Adrenal gland (tissue), 12 donors: ENCODE results near the gene TAS1R1. TPM values are rescaled to one million over a fixed set of nuclear protein-coding genes. Genes with fewer than 3 reads are reported as not detected.
A peak's percentile ranks its signal among the peaks of the same experiment; 100 is the strongest.

ENCODE experiments used
- DNase-seq, 7 donors: peaks; one replicate each; pipeline ENCODE4 v3.0.0-alpha.2; 2019 to 2020
- H3K27ac ChIP-seq, 5 donors: fragments of 200-600 bp; sonication (generic) in 4 of 5; 1 replicate in 3 of 5; 2 replicates in 2 of 5; pipeline versions ENCODE4 v1.5.1 to v1.8.0; 2016 to 2020; ENCODE audit warnings: mild to moderate bottlenecking in 1 of 5
- H3K27me3 ChIP-seq: fragments of 200-600 bp; 2 replicates; pipeline ENCODE4 v1.8.0; 2021
- H3K36me3 ChIP-seq, 2 donors: fragments of 200-600 bp; replicated peaks in 1 of 2; 1 replicate in 1 of 2; 2 replicates in 1 of 2; pipeline versions ENCODE4 v1.5.1 to v1.8.0; 2018 to 2022
- H3K4me1 ChIP-seq, 2 donors: fragments of 200-600 bp; replicated peaks in 1 of 2; 1 replicate in 1 of 2; 2 replicates in 1 of 2; pipeline versions ENCODE4 v1.5.1 to v1.8.0; 2018 to 2021
- H3K4me3 ChIP-seq, 4 donors: fragments of 200-600 bp; sonication (generic) in 3 of 4; one replicate each; pipeline ENCODE4 v1.5.1; 2016 to 2018
- H3K9me3 ChIP-seq, 3 donors: fragments of 200-600 bp; sonication (generic) in 1 of 3; replicated peaks in 1 of 3; 1 replicate in 2 of 3; 2 replicates in 1 of 3; pipeline versions ENCODE4 v1.5.1 to v1.8.0; 2016 to 2021
- POLR2A ChIP-seq, 2 donors: fragments of 450-650 bp; IDR thresholded peaks; one replicate each; pipeline ENCODE4 v1.6.1; 2017; ENCODE audit warnings: antibody characterized with exemption in 2 of 2, mild to moderate bottlenecking in 2 of 2, moderate library complexity in 1 of 2
- WGBS, 4 donors: extraction: QIAGEN DNeasy Blood & Tissue Kit in 2 of 4; methylation state at CpG; one replicate each; pipeline versions ENCODE4 v1.1.5 to v1.1.7; 2013 to 2017; 5-methylcytosine and 5-hydroxymethylcytosine counted together
- intact Hi-C, 2 donors: fragments of 100-400 bp; cut with DNase I; formaldehyde crosslinking; loops; one replicate each; pipeline versions ENCODE4 v1.14.1 to v1.15.0; 2022 to 2023
- polyA plus RNA-seq, 3 donors: library from polyadenylated mRNA; stranded (reverse); fragments of 200-250 nt in 2 of 3; fragments of 350-450 nt in 1 of 3; fragmentation: Illumina TruSeq in 1 of 3; extraction: RNeasy Lipid Tissue Mini Kit (QIAGEN cat#74804) in 1 of 3; gene quantifications; one replicate each; pipeline ENCODE4 v1.2.3, GENCODE V29; 2013 to 2014
- total RNA-seq, 9 donors: library from RNA; depleted of rRNA in 4 of 9; stranded (reverse); fragments of >200 nt in 4 of 9; fragments of 120-200 nt in 1 of 9; fragmentation: NEBNext Ultra II Directional in 1 of 9; extraction: Animal tissue kit (Norgen Biotek cat#: 25700) in 1 of 9; gene quantifications; one replicate each; pipeline versions ENCODE4 v1.1.0 to v1.2.4, GENCODE V29; 2013 to 2023
- TF ChIP-seq, protein P1 (sequence below), 6 experiments: fragments of 450-650 bp in 4 of 6; fragments of 200-600 bp in 2 of 6; sonication (generic) in 1 of 6; IDR thresholded peaks; 1 replicate in 5 of 6; 2 replicates in 1 of 6; pipeline versions ENCODE4 v1.5.1 to v1.8.0; 2016 to 2021; ENCODE audit warnings: antibody characterized with exemption in 6 of 6, mild to moderate bottlenecking in 2 of 6, moderate library complexity in 1 of 6
- donor health status: healthy with polysubstance abuse.
- donor health status: Bipolar disorder and iron deficiency.
- donor health status: DM: yes; HTN: yes; CAD: no.
- donor health status: DM: no; HTN: no; CAD: no.
- donor health status: DM: no; HTN: no; CAD: no.
- donor health status: DM: yes; HTN: yes; CAD: no.

TAS1R1 gene
- total and polyA plus RNA-seq, 12 donors = 0.11 to 0.83 (median 0.40) TPM; not detected in 5

DNA sequence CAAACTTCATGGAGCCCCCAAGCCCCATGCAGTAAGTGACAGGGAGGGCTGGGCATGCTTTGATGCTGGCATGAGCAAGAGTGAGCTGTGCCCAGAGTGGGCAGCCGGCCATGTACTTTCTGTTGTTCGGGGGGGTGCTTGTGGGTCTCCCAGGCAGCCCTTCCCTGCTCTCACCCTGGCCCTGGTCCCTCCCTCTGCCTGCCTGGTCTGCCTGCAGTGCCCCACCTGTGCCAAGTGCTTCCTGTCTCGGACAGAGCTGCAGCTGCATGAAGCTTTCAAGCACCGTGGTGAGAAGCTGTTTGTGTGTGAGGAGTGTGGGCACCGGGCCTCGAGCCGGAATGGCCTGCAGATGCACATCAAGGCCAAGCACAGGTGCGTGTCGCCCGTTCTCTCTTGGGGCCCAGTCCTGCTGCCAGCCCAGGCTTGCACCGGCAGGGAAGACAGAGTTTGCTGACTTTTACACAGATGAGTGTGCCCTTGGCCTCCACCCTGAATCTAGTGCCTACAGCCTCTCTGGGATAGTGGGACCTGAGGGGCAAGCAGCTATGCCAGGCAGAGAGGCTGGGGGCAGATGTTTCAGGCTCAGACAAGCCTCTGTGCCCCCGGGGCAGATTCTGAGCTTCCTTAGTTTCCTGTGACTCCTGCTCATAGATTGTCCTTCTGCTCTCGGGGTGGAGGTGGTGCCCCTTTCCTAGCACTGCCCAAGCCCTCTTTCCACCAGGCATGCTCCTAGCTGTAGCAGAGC lies 32.3 kb downstream of the TAS1R1 start:
- TF ChIP-seq POLR2A (IDR thresholded peaks at IDR 0.05) = peak in 1 of 2 donors; percentile 18
- TF ChIP-seq, protein P1, sequence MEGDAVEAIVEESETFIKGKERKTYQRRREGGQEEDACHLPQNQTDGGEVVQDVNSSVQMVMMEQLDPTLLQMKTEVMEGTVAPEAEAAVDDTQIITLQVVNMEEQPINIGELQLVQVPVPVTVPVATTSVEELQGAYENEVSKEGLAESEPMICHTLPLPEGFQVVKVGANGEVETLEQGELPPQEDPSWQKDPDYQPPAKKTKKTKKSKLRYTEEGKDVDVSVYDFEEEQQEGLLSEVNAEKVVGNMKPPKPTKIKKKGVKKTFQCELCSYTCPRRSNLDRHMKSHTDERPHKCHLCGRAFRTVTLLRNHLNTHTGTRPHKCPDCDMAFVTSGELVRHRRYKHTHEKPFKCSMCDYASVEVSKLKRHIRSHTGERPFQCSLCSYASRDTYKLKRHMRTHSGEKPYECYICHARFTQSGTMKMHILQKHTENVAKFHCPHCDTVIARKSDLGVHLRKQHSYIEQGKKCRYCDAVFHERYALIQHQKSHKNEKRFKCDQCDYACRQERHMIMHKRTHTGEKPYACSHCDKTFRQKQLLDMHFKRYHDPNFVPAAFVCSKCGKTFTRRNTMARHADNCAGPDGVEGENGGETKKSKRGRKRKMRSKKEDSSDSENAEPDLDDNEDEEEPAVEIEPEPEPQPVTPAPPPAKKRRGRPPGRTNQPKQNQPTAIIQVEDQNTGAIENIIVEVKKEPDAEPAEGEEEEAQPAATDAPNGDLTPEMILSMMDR (IDR thresholded peaks at IDR 0.05) = no peak
- DNase-seq = peak; percentile 66 to 84 (median 77)
- WGBS, 4 donors = 33 to 55% (median 36%) methylated on average over 8 to 13 of the region's 13 CpGs
- Histone ChIP-seq H3K4me1 (peaks cover 12 to 38% of the 10 kb centered on the region in 2 donors), H3K27me3 (no peaks in the 10 kb centered on the region), H3K9me3 (no peaks in the 10 kb centered on the region), H3K36me3 (peaks cover 0 to 40% of the 10 kb centered on the region in 2 donors), H3K4me3 (no peak overlapping the region), H3K27ac (peak overlapping the region in 4 of 5 donors; percentile 20 to 47 (median 42))
- intact Hi-C loops = no loop called here

- TF ChIP-seq, protein P1 (IDR thresholded peaks at IDR 0.05) = no peak
- TF ChIP-seq POLR2A (IDR thresholded peaks at IDR 0.05) = no peak
- peaks cover 0 to 49% of the 10 kb centered on the region in 2 donors for H3K36me3 ChIP-seq
- peak in 4 of 7 donors; percentile 32 to 62 (median 54) for DNase-seq
- H3K27me3 ChIP-seq = no peaks in the 10 kb centered on the region
- intact Hi-C loops = no loop called here
- H3K4me1 ChIP-seq = peaks cover 12 to 32% of the 10 kb centered on the region in 2 donors
- H3K4me3 ChIP-seq = no peak overlapping the region
- WGBS, 4 donors = 42 to 72% (median 59%) methylated on average over 14 to 25 of the region's 25 CpGs
- H3K9me3 ChIP-seq = no peaks in the 10 kb centered on the region
- peak overlapping the region in 2 of 5 donors; percentile 41 to 42 for H3K27ac ChIP-seq
Observed at GRCh38 chr1:6588128-6588892, 33.2 kb downstream of the TAS1R1 start.

GRCh38 chr1:6588893-6589520 lies 33.9 kb downstream of the TAS1R1 start:
- H3K4me3 ChIP-seq = no peak overlapping the region
- 70 to 79% (median 75%) methylated on average over 11 to 24 of the region's 24 CpGs for WGBS, 4 donors
- peaks cover 0 to 56% of the 10 kb centered on the region in 2 donors for H3K36me3 ChIP-seq
- DNase-seq = no peak
- intact Hi-C loops = no loop called here
- no peaks in the 10 kb centered on the region for H3K9me3 ChIP-seq
- peak overlapping the region in 2 of 5 donors; percentile 26 to 41 for H3K27ac ChIP-seq
- peaks cover 12 to 32% of the 10 kb centered on the region in 2 donors for H3K4me1 ChIP-seq
- no peaks in the 10 kb centered on the region for H3K27me3 ChIP-seq
- TF ChIP-seq POLR2A (IDR thresholded peaks at IDR 0.05) = no peak
- TF ChIP-seq, protein P1 (IDR thresholded peaks at IDR 0.05) = no peak

DNA sequence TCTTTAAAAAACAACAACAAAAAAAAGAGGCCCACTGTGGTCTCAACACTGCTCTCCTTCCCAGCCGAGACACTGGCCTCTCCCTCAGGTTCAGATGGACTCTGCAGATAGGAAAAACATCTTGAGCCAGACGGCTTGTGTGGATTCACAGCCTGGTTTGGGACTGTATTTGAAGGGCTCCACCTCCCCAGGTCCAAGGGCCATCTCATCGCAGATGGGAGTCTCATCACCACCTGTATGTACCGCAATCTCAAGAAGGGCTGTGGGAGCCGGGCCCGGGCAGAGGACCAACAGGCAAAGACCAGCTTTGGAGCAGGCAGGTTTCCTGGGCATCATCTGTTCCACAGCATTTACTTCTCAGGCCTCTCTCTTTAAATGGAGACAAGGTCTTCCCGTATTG lies 34.9 kb downstream of the TAS1R1 start:
- Histone ChIP-seq H3K27ac (no peak overlapping the region), H3K4me1 (peaks cover 12 to 32% of the 10 kb centered on the region in 2 donors), H3K36me3 (peaks cover 0 to 66% of the 10 kb centered on the region in 2 donors), H3K27me3 (no peaks in the 10 kb centered on the region), H3K4me3 (no peak overlapping the region), H3K9me3 (no peaks in the 10 kb centered on the region)
- no peak for TF ChIP-seq POLR2A (IDR thresholded peaks at IDR 0.05)
- TF ChIP-seq, protein P1 (IDR thresholded peaks at IDR 0.05) = no peak
- intact Hi-C loops = no loop called here
- 86 to 95% (median 89%) methylated on average over 6 to 7 of the region's 7 CpGs for WGBS, 4 donors
- DNase-seq = no peak
